ENCODE results near the gene PDE6A.

Gene PDE6A

DNA sequence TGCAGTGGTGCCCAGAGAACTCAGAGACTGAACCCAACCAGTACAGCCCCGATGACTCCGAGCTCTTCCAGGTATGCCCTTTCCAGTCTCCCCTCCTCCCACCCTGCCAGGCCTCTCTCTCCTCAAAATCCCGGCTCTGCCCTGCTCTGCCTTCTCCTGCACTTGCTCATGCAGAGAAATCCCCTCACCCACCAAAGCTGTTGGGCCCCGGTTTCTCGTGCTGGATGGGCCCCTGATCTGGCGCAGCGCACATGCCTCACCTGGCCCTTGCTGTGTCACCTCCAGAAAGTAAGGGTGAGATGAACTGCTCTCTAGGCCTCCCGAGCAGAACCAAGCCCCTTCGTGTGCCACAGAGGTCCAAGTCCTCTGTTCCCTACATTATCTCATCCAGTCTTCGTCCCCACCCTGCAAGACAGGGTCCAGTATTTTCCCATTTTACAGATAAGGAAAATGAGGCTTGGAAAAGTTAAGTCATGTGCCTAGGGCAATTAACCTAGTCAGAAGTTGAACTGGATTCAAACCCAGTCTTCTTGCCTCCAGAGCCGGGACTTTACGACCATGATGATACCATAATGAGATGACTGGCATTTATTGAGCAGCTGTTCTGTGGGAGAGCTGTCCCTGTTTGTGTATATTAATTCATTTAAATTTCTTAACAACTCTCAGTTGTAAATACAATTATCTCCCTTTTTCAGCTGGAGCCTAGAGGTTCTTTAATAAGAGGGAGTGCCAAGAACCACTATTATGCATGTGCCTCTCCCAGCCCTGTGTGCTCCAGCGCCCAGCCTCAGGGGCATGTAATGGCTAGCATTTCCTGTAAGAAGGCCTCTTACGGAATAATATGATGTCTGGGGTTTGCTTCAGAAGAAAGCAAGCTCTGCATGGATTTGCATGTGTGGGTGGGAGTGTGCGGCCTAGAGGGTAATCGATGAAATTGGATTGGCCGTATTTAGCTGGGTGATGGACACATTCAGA lies 123.8 kb downstream of the PDE6A start:
- H3K4me3 ChIP-seq (ENCODE audit: low read depth, low read length), result no peak overlapping the region
- no peak for DNase-seq (ENCODE audit: low read depth)
- TF ChIP-seq, protein P1, sequence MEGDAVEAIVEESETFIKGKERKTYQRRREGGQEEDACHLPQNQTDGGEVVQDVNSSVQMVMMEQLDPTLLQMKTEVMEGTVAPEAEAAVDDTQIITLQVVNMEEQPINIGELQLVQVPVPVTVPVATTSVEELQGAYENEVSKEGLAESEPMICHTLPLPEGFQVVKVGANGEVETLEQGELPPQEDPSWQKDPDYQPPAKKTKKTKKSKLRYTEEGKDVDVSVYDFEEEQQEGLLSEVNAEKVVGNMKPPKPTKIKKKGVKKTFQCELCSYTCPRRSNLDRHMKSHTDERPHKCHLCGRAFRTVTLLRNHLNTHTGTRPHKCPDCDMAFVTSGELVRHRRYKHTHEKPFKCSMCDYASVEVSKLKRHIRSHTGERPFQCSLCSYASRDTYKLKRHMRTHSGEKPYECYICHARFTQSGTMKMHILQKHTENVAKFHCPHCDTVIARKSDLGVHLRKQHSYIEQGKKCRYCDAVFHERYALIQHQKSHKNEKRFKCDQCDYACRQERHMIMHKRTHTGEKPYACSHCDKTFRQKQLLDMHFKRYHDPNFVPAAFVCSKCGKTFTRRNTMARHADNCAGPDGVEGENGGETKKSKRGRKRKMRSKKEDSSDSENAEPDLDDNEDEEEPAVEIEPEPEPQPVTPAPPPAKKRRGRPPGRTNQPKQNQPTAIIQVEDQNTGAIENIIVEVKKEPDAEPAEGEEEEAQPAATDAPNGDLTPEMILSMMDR (IDR thresholded peaks at IDR 0.05; ENCODE audit: control insufficient read depth, extremely low read depth, insufficient read depth), result no peak

GRCh38 chr5:149820012-149820411 lies 124.6 kb downstream of the PDE6A start:
- TF ChIP-seq, protein P1 (IDR thresholded peaks at IDR 0.05; ENCODE audit: control insufficient read depth, extremely low read depth, insufficient read depth), result no peak
- DNase-seq (ENCODE audit: low read depth), result no peak
- no peak overlapping the region for H3K4me3 ChIP-seq (ENCODE audit: low read depth, low read length)

GRCh38 chr5:149818116-149818515 lies 126.5 kb downstream of the PDE6A start:
- no peak for DNase-seq (ENCODE audit: low read depth)
- H3K4me3 ChIP-seq (ENCODE audit: low read depth, low read length), result no peak overlapping the region
- TF ChIP-seq, protein P1 (IDR thresholded peaks at IDR 0.05; ENCODE audit: control insufficient read depth, extremely low read depth, insufficient read depth), result no peak

- DNase-seq (ENCODE audit: low read depth), result no peak
- TF ChIP-seq, protein P1 (IDR thresholded peaks at IDR 0.05; ENCODE audit: control insufficient read depth, extremely low read depth, insufficient read depth), result no peak
Observed at GRCh38 chr5:149817539-149818060, 127.0 kb downstream of the PDE6A start.

GRCh38 chr5:149816661-149817060 lies 127.9 kb downstream of the PDE6A start:
- TF ChIP-seq, protein P1 (IDR thresholded peaks at IDR 0.05; ENCODE audit: control insufficient read depth, extremely low read depth, insufficient read depth), result no peak
- H3K4me3 ChIP-seq (ENCODE audit: low read depth, low read length), result no peak overlapping the region
- DNase-seq (ENCODE audit: low read depth), result no peak

More at GRCh38 chr5:149817539-149818060, 127.0 kb downstream of the PDE6A start:
- H3K4me3 ChIP-seq (ENCODE audit: low read depth, low read length), result no peak overlapping the region

- no peak for DNase-seq (ENCODE audit: low read depth)
Observed at GRCh38 chr5:149811453-149811852, 133.1 kb downstream of the PDE6A start.

More at GRCh38 chr5:149811453-149811852, 133.1 kb downstream of the PDE6A start:
- no peak overlapping the region for H3K4me3 ChIP-seq (ENCODE audit: low read depth, low read length)
- TF ChIP-seq, protein P1 (IDR thresholded peaks at IDR 0.05; ENCODE audit: control insufficient read depth, extremely low read depth, insufficient read depth), result no peak

All from LNCaP clone FGC (cell line).